HEK293T (cell line): ENCODE measurements around the gene GRIN2A.

Experiments used
- CTBP1 ChIP-seq: fragments of 450-650 bp; IDR thresholded peaks from 2 replicates; pipeline ENCODE4 v1.6.1; 2016; ENCODE audit warnings: borderline replicate concordance
- ELF4 ChIP-seq: fragments of 450-650 bp; IDR thresholded peaks from 2 replicates; pipeline ENCODE4 v1.6.1; 2017; ENCODE audit warnings: antibody characterized with exemption
- FOXA1 ChIP-seq: fragments of 450-650 bp; IDR thresholded peaks from 2 replicates; pipeline ENCODE4 v1.6.1; 2016; ENCODE audit warnings: mild to moderate bottlenecking
- FOXK2 ChIP-seq: fragments of 450-650 bp; IDR thresholded peaks from 2 replicates; pipeline ENCODE4 v1.6.1; 2016; ENCODE audit warnings: mild to moderate bottlenecking
- FOXM1 ChIP-seq: fragments of 450-650 bp; IDR thresholded peaks from 2 replicates; pipeline ENCODE4 v1.6.1; 2017; ENCODE audit warnings: mild to moderate bottlenecking, borderline replicate concordance
- HDGF ChIP-seq: fragments of 450-650 bp; IDR thresholded peaks from 2 replicates; pipeline ENCODE4 v1.6.1; 2017; ENCODE audit warnings: antibody characterized with exemption, borderline replicate concordance
- LEF1 ChIP-seq: fragments of 450-650 bp; IDR thresholded peaks from 2 replicates; pipeline ENCODE4 v1.6.1; 2017; ENCODE audit warnings: mild to moderate bottlenecking, borderline replicate concordance
- NFRKB ChIP-seq: fragments of 450-650 bp; IDR thresholded peaks from 2 replicates; pipeline ENCODE4 v1.6.1; 2016; ENCODE audit warnings: mild to moderate bottlenecking, moderate library complexity
- SP1 ChIP-seq: fragments of 450-650 bp; IDR thresholded peaks from 2 replicates; pipeline ENCODE4 v1.6.1; 2017
- TF ChIP-seq, protein P1 (sequence below): fragments of 450-650 bp; IDR thresholded peaks from 2 replicates; pipeline ENCODE4 v1.6.1; 2016

DNA sequence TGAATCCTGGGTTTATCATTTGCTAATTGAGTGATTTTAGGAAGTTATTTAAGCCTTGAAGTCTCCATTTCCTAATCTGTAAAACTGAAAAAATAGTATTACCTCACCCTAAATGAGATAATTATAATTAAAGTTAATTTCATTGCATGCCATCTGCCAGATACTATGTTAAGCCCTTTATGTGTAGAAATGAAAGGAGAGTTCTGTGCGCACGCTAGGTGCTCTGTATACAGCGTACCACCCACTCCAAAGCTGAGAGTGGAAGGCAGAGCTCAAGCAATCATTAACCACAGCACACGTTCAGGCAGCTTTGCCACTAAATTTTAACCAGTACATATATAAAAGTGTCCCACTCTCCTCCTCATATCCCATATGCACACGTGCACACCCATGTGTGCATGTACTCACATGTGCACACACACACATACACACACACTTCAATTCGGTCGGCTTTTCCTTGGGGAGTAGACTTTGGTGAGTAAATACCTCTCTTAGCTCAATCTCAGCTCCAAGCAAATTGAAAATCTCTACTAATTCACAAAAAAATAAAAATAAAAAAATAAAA is 204.8 kb downstream of the GRIN2A start:
- TF ChIP-seq FOXK2 (no peak), SP1 (no peak), FOXM1 (no peak), HDGF (no peak), FOXA1 (no peak), ELF4 (no peak), NFRKB (no peak), LEF1 (no peak), CTBP1 (no peak)
- TF ChIP-seq, protein P1, sequence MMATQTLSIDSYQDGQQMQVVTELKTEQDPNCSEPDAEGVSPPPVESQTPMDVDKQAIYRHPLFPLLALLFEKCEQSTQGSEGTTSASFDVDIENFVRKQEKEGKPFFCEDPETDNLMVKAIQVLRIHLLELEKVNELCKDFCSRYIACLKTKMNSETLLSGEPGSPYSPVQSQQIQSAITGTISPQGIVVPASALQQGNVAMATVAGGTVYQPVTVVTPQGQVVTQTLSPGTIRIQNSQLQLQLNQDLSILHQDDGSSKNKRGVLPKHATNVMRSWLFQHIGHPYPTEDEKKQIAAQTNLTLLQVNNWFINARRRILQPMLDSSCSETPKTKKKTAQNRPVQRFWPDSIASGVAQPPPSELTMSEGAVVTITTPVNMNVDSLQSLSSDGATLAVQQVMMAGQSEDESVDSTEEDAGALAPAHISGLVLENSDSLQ, result no peak
